ENCODE results near the gene PSMD8.

PSMD8 gene

DNA sequence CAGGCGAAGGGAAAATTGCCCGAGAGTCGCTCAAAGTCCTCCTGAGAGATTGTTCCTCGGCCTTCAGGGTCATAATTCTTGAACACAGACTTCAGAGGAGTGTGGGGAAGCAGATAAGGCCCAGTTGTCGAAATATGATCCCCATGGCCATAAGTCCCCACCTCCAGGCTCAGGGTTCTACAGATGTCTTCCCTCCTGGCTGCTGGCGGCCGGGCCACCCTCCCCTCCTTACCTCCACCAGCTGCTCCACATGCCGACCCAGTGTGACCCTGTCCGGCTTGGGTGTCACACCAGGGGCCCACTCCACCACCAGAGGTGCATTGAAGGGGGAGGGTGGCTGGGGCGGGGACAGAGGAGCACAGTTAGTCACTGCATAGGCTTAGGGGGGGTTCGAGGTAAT lies 38.6 kb downstream of the PSMD8 start:
- Mint-ChIP-seq H3K9me3 (no peaks in the 10 kb centered on the region), H3K27ac (no peak overlapping the region), H3K4me1 (peaks cover 31% of the 10 kb centered on the region), H3K36me3 (ENCODE audit: low read depth) (peaks cover 5% of the 10 kb centered on the region), H3K27me3 (ENCODE audit: low read depth, poor library complexity) (peaks cover 15% of the 10 kb centered on the region), H3K4me3 (no peak overlapping the region)
- TF ChIP-seq, protein P1, sequence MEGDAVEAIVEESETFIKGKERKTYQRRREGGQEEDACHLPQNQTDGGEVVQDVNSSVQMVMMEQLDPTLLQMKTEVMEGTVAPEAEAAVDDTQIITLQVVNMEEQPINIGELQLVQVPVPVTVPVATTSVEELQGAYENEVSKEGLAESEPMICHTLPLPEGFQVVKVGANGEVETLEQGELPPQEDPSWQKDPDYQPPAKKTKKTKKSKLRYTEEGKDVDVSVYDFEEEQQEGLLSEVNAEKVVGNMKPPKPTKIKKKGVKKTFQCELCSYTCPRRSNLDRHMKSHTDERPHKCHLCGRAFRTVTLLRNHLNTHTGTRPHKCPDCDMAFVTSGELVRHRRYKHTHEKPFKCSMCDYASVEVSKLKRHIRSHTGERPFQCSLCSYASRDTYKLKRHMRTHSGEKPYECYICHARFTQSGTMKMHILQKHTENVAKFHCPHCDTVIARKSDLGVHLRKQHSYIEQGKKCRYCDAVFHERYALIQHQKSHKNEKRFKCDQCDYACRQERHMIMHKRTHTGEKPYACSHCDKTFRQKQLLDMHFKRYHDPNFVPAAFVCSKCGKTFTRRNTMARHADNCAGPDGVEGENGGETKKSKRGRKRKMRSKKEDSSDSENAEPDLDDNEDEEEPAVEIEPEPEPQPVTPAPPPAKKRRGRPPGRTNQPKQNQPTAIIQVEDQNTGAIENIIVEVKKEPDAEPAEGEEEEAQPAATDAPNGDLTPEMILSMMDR (IDR thresholded peaks at IDR 0.05), result no peak
- DNase-seq, result no peak

DNA sequence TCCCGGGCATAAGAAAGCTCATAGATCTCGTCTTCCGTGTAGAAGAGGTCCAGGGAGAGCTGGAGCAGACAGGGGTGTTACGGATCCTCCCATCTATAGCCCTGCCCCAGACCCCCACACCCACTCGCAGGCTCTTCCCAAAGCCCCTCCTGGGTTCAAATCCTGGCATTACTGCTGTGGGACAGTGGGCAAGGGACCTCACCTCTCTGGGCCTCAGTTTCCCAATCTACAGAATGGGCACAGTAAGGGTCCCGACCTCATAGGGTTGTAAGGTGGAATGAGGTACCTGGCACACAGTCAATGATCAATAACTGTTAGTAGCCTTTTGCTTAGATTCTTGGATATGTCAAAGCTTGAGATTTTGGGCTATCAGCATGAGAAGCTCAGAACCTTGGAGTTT lies 39.0 kb downstream of the PSMD8 start:
- H3K27me3 Mint-ChIP-seq (ENCODE audit: low read depth, poor library complexity), result peaks cover 17% of the 10 kb centered on the region
- no peak overlapping the region for H3K27ac Mint-ChIP-seq
- no peak for DNase-seq
- peaks cover 4% of the 10 kb centered on the region for H3K36me3 Mint-ChIP-seq (ENCODE audit: low read depth)
- H3K4me3 Mint-ChIP-seq, result no peak overlapping the region
- peaks cover 35% of the 10 kb centered on the region for H3K4me1 Mint-ChIP-seq
- H3K9me3 Mint-ChIP-seq, result no peaks in the 10 kb centered on the region
- TF ChIP-seq, protein P1 (IDR thresholded peaks at IDR 0.05), result no peak

DNA sequence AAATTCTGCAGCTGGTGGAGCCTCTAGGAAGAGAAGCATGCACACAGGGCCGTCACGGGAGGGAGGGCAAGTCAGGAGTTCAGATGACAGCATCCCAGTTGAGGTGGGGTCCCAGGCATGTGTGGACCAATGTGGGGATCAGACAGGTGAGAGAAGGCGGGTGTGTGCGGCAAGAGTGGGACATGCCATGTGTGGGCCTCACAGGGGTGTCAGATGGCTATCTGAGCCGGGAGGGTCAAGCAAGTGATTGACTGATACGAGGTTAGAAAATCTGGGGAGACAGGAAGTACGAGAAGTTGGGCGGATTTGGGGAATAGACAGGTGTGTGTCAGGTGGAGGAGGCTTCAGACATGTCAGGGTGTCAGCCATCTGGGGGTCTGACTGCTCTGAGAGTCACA lies 42.8 kb downstream of the PSMD8 start:
- TF ChIP-seq, protein P1 (IDR thresholded peaks at IDR 0.05), result no peak
- Mint-ChIP-seq H3K4me1 (peaks cover 41% of the 10 kb centered on the region), H3K27me3 (ENCODE audit: low read depth, poor library complexity) (peaks cover 41% of the 10 kb centered on the region), H3K27ac (no peak overlapping the region), H3K36me3 (ENCODE audit: low read depth) (no peaks in the 10 kb centered on the region), H3K9me3 (no peaks in the 10 kb centered on the region), H3K4me3 (peak overlapping the region; percentile 81)
- no peak for DNase-seq

DNA sequence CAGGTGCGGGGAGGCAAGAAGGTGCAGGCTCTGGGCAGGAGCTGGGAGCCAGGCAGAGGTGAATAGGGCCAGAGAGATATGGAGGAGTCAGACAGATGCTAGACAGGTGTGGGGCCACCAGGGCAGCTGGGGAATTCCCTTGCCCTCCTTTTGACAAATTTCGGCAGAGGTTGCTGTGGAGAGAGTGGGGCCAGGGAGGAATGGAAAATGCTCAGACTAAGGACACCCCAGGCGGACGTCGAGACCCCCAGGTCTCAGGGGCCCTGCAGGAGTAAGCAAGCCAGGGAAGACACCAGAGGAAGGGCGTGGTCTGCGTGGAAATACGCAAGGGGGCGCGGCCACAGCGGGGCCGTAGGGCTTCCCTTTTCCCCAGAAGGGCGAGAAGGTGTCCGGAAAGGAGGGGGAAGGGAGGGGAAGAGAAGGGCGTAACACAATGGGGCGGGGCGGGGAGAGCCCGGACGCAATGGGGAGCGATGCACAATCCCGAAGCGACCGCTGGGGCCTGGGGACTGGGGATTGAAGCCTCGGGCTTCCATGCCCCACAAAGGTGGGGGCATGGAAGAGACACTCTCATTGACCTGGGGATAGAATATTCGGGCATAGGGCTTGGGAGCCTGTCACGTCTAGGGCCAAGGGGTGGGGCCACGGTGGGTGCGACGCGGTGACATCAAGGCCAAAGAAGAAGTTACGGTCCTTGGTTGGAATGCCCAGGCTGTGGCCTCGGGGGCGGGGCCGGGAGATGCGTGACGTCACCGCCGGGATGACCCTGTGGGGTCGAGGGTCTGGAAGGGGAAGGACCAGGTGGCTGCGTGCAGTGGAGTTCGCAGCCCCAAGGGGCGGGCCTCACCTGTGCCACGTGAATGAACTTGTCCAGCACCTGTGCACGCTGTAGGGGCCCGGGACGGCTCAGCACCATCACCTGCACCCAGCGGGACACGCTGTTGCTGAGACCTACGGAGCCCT lies 43.5 kb downstream of the PSMD8 start:
- Mint-ChIP-seq H3K9me3 (no peaks in the 10 kb centered on the region), H3K27ac (no peak overlapping the region), H3K4me1 (peaks cover 34% of the 10 kb centered on the region), H3K27me3 (ENCODE audit: low read depth, poor library complexity) (peaks cover 41% of the 10 kb centered on the region), H3K36me3 (ENCODE audit: low read depth) (no peaks in the 10 kb centered on the region), H3K4me3 (peak overlapping the region; percentile 81)
- DNase-seq, result peak; percentile 88
- TF ChIP-seq, protein P1 (IDR thresholded peaks at IDR 0.05), result no peak

DNA sequence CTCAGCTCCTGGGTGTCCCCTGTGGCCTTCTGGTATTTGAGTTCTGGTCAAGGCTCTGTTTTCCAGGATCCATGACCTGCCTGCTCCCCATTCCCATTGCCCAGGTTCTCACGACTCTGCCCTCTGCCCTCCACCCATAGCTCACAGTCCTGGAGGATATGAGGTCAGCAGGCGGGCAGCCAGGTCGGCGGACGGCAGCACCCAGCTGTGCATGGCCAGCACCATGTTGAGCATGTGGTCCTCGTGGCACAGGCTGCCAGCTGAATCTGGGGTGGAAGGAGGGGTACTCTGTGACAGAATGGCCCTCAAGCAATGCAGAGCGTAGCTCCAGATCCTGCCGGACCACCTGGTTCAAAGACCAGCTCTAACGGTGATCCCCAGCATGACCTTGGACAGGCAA lies 46.6 kb downstream of the PSMD8 start:
- TF ChIP-seq, protein P1 (IDR thresholded peaks at IDR 0.05), result no peak
- Mint-ChIP-seq H3K27me3 (ENCODE audit: low read depth, poor library complexity) (peaks cover 41% of the 10 kb centered on the region), H3K9me3 (no peaks in the 10 kb centered on the region), H3K36me3 (ENCODE audit: low read depth) (no peaks in the 10 kb centered on the region), H3K4me3 (no peak overlapping the region), H3K4me1 (peaks cover 33% of the 10 kb centered on the region), H3K27ac (no peak overlapping the region)
- no peak for DNase-seq

DNA sequence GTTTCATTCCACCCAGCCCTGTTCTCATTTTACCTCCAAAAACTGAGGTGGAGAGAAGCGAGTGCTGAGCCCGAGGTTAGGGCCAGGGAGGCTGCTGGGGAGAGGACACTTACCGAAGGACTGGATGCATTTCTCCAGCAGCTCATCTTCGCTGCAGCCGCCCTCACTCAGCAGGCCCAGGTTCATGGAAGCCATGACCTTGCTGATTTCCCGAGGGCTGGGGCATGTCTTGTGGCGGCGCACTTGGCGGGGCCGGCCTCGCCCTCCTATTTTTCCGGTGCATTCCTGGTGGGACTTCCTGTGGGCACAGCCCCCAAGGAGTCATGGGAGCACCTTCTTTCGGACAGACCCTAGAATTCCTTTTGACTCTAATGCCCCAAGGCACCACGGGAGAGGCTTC lies 47.5 kb downstream of the PSMD8 start:
- TF ChIP-seq, protein P1 (IDR thresholded peaks at IDR 0.05), result no peak
- no peak for DNase-seq
- Mint-ChIP-seq H3K27ac (no peak overlapping the region), H3K4me1 (peaks cover 36% of the 10 kb centered on the region), H3K27me3 (ENCODE audit: low read depth, poor library complexity) (peaks cover 36% of the 10 kb centered on the region), H3K4me3 (no peak overlapping the region), H3K9me3 (no peaks in the 10 kb centered on the region), H3K36me3 (ENCODE audit: low read depth) (no peaks in the 10 kb centered on the region)
